Upper lobe of right lung (tissue), 1 donor: ENCODE results near the gene ENPEP. TPM values are rescaled to one million over a fixed set of nuclear protein-coding genes. Genes with fewer than 3 reads are reported as not detected.

Source experiments
- ATAC-seq: fragments of 200-7000 bp; cut with Tn5 transposase; one replicate; pipeline ENCODE4 v1.9.1; 2020; ENCODE audit warnings: mild to moderate bottlenecking, moderate library complexity
- DNase-seq: peaks from one replicate; pipeline ENCODE4 v3.0.0-alpha.2; 2020
- H3K27ac ChIP-seq: fragments of 200-600 bp; one replicate; pipeline ENCODE4 v1.8.0; 2022
- H3K27me3 ChIP-seq: fragments of 200-600 bp; one replicate; pipeline ENCODE4 v1.8.0; 2022; ENCODE audit warnings: mild to moderate bottlenecking
- H3K36me3 ChIP-seq: fragments of 200-600 bp; one replicate; pipeline ENCODE4 v1.8.0; 2022
- H3K4me1 ChIP-seq: fragments of 200-600 bp; one replicate; pipeline ENCODE4 v1.8.0; 2022
- H3K4me3 ChIP-seq: fragments of 200-600 bp; one replicate; pipeline ENCODE4 v1.8.0; 2022; ENCODE audit warnings: mild to moderate bottlenecking
- H3K9me3 ChIP-seq: fragments of 200-600 bp; one replicate; pipeline ENCODE4 v1.8.0; 2022
- CTCF ChIP-seq: fragments of 200-600 bp; IDR thresholded peaks from one replicate; pipeline ENCODE4 v1.8.0; 2022; ENCODE audit warnings: antibody characterized with exemption
- intact Hi-C: fragments of 100-400 bp; cut with DNase I; formaldehyde crosslinking; loops from one replicate; pipeline ENCODE4 v1.11.0; 2022
- total RNA-seq: library from RNA; stranded (reverse); fragmentation: NEBNext Ultra II Directional; extraction: Animal tissue kit (Norgen Biotek cat#: 25700); gene quantifications from one replicate; pipeline ENCODE4 v1.2.1, GENCODE V29; 2021
- donor health status: DM: no; HTN: yes; CAD: no; lungs with severe emphysema.

Gene ENPEP
- total RNA-seq, 1 donor from 2014 or later, result 7.5 TPM

GRCh38 chr4:110487873-110488272, 11.9 kb downstream of the ENPEP start:
- H3K27ac ChIP-seq, result no peak overlapping the region
- no peak overlapping the region for H3K4me3 ChIP-seq
- no peaks in the 10 kb centered on the region for H3K9me3 ChIP-seq
- no peaks in the 10 kb centered on the region for H3K36me3 ChIP-seq
- no peaks in the 10 kb centered on the region for H3K27me3 ChIP-seq
- H3K4me1 ChIP-seq, result peaks cover 3% of the 10 kb centered on the region
- DNase-seq (no peak), ATAC-seq (peak; percentile 42)
- intact Hi-C loops, result no loop called here
- no peak for TF ChIP-seq CTCF

- no peak overlapping the region for H3K4me3 ChIP-seq
- DNase-seq (no peak), ATAC-seq (no peak)
- no peak overlapping the region for H3K27ac ChIP-seq
- no peaks in the 10 kb centered on the region for H3K9me3 ChIP-seq
- no peaks in the 10 kb centered on the region for H3K36me3 ChIP-seq
- H3K4me1 ChIP-seq, result peaks cover 3% of the 10 kb centered on the region
- TF ChIP-seq CTCF, result no peak
- intact Hi-C loops, result no loop called here
- H3K27me3 ChIP-seq, result no peaks in the 10 kb centered on the region
Observed at GRCh38 chr4:110489901-110490508, 14.1 kb downstream of the ENPEP start.

GRCh38 chr4:110492522-110492921, 16.6 kb downstream of the ENPEP start:
- Histone ChIP-seq H3K4me3 (no peak overlapping the region), H3K4me1 (peaks cover 3% of the 10 kb centered on the region), H3K27me3 (no peaks in the 10 kb centered on the region), H3K27ac (no peak overlapping the region), H3K36me3 (no peaks in the 10 kb centered on the region), H3K9me3 (no peaks in the 10 kb centered on the region)
- intact Hi-C loops, result no loop called here
- peak; percentile 71 for ATAC-seq
- no peak for DNase-seq
- TF ChIP-seq CTCF, result no peak

GRCh38 chr4:110493520-110493919, 17.6 kb downstream of the ENPEP start:
- Histone ChIP-seq H3K9me3 (no peaks in the 10 kb centered on the region), H3K36me3 (no peaks in the 10 kb centered on the region), H3K27ac (no peak overlapping the region), H3K27me3 (peaks cover 4% of the 10 kb centered on the region), H3K4me3 (no peak overlapping the region), H3K4me1 (peaks cover 3% of the 10 kb centered on the region)
- intact Hi-C loops, result no loop called here
- no peak for TF ChIP-seq CTCF
- ATAC-seq (no peak), DNase-seq (no peak)

GRCh38 chr4:110498420-110498819, 22.5 kb downstream of the ENPEP start:
- intact Hi-C loops, result no loop called here

More at GRCh38 chr4:110498420-110498819, 22.5 kb downstream of the ENPEP start:
- DNase-seq (no peak), ATAC-seq (no peak)
- Histone ChIP-seq H3K27ac (no peak overlapping the region), H3K36me3 (no peaks in the 10 kb centered on the region), H3K4me1 (no peaks in the 10 kb centered on the region), H3K9me3 (no peaks in the 10 kb centered on the region), H3K4me3 (no peak overlapping the region), H3K27me3 (peaks cover 4% of the 10 kb centered on the region)
- no peak for TF ChIP-seq CTCF
